Gastrocnemius medialis (tissue), 4 donors: Measurements from ENCODE around the gene SPATA22.

ENCODE experiments used
- CTCF ChIP-seq, 5 experiments: fragments of 450-650 bp in 3 of 5; fragments of 200-600 bp in 2 of 5; sonication (generic) in 2 of 5; IDR thresholded peaks in 4 of 5; conservative IDR thresholded peaks in 1 of 5; 1 replicate in 4 of 5; 2 replicates in 1 of 5; pipeline ENCODE4 v1.5.1; 2016 to 2019; ENCODE audit warnings: antibody characterized with exemption in 5 of 5, mild to moderate bottlenecking in 3 of 5, moderate library complexity in 3 of 5
- POLR2A ChIP-seq, 2 donors: fragments of 450-650 bp; IDR thresholded peaks; one replicate each; pipeline ENCODE4 v1.6.1; 2017; ENCODE audit warnings: antibody characterized with exemption in 2 of 2, mild to moderate bottlenecking in 2 of 2, moderate library complexity in 2 of 2

- TF ChIP-seq POLR2A (IDR thresholded peaks at IDR 0.05) (no peak), CTCF (IDR thresholded peaks at IDR 0.05 in 4 of 5, conservative IDR thresholded peaks at IDR 0.05 in 1 of 5) (no peak)
Measured at GRCh38 chr17:3471599-3471998, at the start of gene SPATA22.
